Regular cardiac myocyte (primary cell): ENCODE results near the gene ENDOG. TPM values are rescaled to one million over a fixed set of nuclear protein-coding genes. Genes with fewer than 3 reads are reported as not detected.

Experiments
- total RNA-seq: library from RNA; depleted of rRNA; stranded (reverse); fragments of >200 nt; gene quantifications from 2 replicates; pipeline ENCODE4 v1.2.3, GENCODE V29; 2014

Gene ENDOG
- total RNA-seq, result 14.9 and 35.1 TPM in 2 replicates

DNA sequence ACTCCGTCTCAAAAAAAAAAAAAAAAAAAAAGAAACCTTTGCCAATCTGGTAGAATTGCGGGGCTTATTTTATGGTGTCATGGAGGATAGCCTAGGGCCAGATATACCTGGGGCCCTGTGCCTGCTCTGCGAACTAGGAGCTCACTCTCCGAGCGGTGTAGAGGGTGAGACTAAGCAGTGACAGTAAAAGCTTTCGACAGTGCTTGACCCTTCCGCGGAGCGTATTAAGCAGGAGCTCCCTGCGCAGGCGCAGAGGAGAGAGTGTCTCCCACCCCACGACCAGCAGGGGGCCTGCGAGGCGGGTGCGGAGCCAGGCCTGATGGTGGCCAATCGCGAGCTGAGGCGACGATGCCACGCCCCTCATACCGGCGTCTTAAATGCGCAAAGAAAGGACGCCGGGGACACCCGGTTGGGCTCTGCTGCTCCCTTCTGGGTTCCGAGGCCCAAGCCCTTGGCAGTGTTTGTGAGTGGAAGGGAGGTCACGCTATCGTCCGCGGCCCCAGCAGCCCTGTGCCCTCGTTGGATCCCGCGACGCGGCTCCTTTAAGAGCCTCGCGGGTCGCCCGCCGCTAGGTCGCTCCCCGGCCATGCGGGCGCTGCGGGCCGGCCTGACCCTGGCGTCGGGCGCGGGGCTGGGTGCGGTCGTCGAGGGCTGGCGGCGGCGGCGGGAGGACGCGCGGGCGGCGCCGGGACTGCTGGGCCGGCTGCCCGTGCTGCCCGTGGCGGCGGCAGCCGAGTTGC is at the start of gene ENDOG:
ENDOG (plus strand) TSS at position 402 of the 740 bp plus-strand sequence; CDS start at position 587, 185 bp downstream.

DNA sequence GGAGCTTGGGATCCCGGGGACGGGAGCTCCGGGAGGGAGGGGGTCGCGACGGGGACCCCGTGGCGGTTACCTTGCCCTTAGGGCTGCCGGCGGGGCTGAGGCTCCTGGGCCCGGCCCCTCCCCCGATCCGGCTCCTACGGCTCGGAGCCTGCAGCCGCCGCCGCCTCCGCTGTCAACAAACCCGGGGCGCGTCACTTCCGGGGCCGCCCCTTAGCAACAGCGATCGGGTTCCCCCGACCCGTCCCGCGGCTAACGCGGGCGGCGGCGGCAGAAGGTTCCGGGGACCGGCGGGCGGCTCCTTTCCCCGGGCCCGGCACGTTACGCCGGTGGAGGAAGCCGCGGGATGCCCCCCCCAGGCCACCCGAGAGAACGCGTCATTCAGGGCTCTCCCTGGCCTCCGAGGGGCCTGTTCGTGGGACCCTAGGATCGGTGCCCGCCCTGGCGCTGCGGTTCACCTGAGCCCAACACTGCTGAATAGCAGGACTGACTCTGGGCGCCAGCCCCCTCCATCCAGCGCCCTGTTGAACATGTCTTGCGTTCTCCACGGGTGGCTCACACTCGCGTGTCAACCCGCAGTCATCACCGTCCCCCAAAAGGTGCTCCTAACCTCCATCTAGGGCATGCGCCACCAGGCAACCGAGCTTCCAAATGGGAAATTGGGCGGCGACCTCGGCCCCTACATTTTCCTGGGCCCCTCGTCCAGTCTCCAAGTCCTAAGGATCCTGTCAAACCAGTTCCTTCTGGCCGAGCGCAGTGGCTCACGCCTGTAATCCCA is 46.4 kb upstream of the ENDOG start, which contains the start of gene ZER1:
ZER1 (minus strand) TSS at position 183 of the 775 bp plus-strand sequence. CDS start 16,362 bp downstream, outside the sequence.

DNA sequence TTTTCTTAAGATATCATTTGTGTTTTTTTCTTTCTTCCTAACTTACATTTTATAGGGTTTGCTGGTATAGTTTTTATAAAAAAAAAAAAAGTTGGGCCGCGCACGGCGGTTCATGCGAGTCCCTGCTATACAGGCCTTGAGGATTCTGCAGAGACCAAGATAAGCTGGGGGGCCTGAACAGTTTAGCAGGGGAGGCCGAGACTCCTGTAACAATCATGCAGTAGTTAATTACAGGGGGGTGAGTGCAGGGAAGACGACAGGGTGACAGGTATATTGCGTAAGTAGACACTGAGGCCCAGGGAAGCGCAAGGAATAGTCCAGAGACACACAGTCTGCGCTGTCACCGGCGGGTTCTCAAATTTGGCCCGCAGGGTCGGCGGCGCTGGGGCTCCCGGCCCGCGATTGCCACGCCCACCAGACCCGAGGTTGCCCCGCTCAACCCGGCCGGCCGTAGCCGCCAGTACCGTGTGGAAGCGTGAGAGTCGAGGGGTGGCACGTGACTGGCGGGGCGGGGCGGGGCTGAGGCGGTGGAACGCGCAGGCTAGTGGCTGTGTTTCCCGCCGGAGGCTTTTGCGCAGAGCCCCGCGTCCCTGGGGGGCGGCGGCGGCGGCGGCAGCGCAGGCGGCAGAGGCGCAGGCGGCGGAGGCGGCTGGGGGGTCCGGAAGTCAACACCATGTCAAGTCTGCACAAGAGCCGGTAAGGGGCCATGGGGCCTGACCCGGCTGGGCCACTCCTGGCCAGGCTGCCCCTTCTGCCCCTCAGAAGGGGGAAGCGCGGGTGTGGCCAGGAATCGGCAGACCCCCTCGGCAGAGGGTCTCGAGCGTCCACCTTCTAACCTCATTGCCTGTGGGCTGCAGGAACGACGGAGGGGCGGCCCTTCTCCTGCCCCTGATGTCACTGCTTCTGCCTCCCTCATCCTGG is 31.4 kb upstream of the ENDOG start, which contains the start of gene TBC1D13:
TBC1D13 (plus strand) TSS at position 573 of the 921 bp plus-strand sequence; CDS start at position 674, 101 bp downstream.

DNA sequence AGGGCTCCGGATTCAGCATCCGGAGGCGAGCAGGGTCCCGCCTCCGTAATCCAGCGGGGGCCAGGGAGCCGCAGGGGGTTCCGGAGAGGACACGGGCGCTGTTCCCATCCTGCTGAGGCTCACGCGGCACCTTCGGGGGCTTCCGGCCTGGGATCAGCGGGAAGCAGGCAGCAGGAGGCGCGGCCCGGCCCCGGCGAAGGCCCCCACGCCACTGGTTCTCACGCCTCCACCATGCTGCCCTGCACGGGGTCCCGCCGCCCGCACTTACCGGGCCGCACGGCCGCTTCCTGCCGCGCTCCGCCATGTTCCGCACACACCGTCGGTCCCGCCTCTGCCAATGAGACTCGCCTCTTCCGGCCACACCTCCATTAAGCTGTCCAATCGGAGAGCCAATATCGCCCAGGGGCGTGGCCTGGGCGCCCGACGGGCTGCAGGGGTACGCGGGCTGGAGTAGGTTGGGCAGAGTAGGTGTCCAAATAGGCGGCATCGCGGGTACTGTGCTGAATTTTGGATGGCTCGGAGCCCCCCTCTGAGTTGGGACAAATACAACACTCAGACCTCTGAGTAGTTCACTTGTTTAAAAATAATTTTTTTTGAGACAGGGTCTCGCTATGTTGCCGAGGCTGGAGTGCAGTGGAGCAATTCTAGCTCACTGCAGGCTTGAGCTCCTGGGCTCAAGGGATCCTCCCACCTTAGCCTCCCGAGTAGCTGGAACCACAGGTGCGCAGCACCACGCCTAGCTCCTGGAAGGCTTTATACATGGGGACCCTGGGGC is 11.4 kb downstream of the ENDOG start, which contains the start of gene SPOUT1:
SPOUT1 (minus strand) TSS at position 318 of the 775 bp plus-strand sequence; CDS start at position 304, 14 bp downstream.

Other genes with a start within 250 kb of the ENDOG start
- 27.9 and 81.9 TPM in 2 replicates for gene DYNC2I2, start 161.7 kb upstream of the ENDOG start, total RNA-seq
- gene SET, start 129.3 kb upstream of the ENDOG start, total RNA-seq, result 352 and 608 TPM in 2 replicates
- 0.28 and 1.7 TPM in 2 replicates for gene PKN3, start 116.0 kb upstream of the ENDOG start, total RNA-seq
- 22.6 and 39.9 TPM in 2 replicates for gene ZDHHC12, start 94.4 kb upstream of the ENDOG start, total RNA-seq
- gene ZER1, start 46.6 kb upstream of the ENDOG start, total RNA-seq, result 14.8 and 21.1 TPM in 2 replicates
- gene TBC1D13, start 31.2 kb upstream of the ENDOG start, total RNA-seq, result 9.3 and 12.5 TPM in 2 replicates
- gene SPOUT1, start 11.3 kb downstream of the ENDOG start, total RNA-seq, result 10.4 and 26.3 TPM in 2 replicates
- 5.4 and 8.4 TPM in 2 replicates for gene KYAT1, start 63.5 kb downstream of the ENDOG start, total RNA-seq
- gene LRRC8A, start 63.6 kb downstream of the ENDOG start, total RNA-seq, result 30.2 and 63.1 TPM in 2 replicates
- 5.0 and 5.9 TPM in 2 replicates for gene PHYHD1, start 102.5 kb downstream of the ENDOG start, total RNA-seq
- 24.0 and 35.3 TPM in 2 replicates for gene DOLK, start 129.1 kb downstream of the ENDOG start, total RNA-seq
- gene NUP188, start 129.2 kb downstream of the ENDOG start, total RNA-seq, result 24.5 and 46.2 TPM in 2 replicates
- gene SH3GLB2, start 209.8 kb downstream of the ENDOG start, total RNA-seq, result 26.3 and 33.3 TPM in 2 replicates
- gene MIGA2, start 218.1 kb downstream of the ENDOG start, total RNA-seq, result 23.6 and 27.3 TPM in 2 replicates